ENCODE measurements around the gene NUDT1. TPM values are rescaled to one million over a fixed set of nuclear protein-coding genes. Genes with fewer than 3 reads are reported as not detected.
"Not testable (repeated sequence)": the region's sequence is repeated elsewhere in the genome, so short reads cannot be mapped to it uniquely, and the experiment has no call there.

Gene NUDT1
- polyA plus RNA-seq, 3 donors = 11.7 to 26.1 (median 17.9) TPM

- no peak overlapping the region for H3K27ac ChIP-seq (ENCODE audit: low read depth, low read length)
- WGBS, 3 donors = 91 to 93% (median 93%) methylated on average over 33 of the region's 33 CpGs
Observed at GRCh38 chr7:2255145-2256139, 13.4 kb downstream of the NUDT1 start.

- no peak overlapping the region for H3K27ac ChIP-seq (ENCODE audit: low read depth, low read length)
- WGBS, 3 donors = 95 to 97% (median 96%) methylated on average over 44 of the region's 44 CpGs
Observed at GRCh38 chr7:2256306-2257045, 14.4 kb downstream of the NUDT1 start.

DNA sequence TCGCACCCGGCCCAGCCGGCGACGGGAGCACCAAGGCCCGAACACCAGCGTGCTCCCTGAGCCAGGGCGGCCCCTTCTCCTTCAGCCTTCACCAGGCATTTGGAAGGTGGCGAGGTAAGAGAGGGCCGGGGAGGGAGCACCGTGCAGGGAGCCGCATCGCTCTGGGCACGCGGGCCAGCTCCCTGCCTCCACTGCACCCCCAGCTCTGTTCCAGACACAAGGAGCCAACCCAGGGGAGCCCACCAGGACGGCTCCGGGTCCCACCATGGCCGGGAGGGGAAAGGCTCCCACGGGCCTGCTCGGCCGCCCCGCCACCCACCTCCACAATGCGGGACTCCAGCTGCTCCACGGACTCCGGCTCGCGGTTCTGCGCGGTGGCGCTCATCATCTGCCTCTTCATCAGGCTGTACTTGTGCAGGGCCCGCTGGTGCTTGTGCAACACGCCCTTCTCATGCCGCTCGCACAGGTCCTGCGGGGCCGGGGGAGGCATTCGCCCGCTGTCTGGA, 15.1 kb downstream of the NUDT1 start:
- no peak overlapping the region for H3K27ac ChIP-seq (ENCODE audit: low read depth, low read length)
- WGBS, 3 donors = 94 to 97% (median 97%) methylated on average over 34 to 38 of the region's 38 CpGs

DNA sequence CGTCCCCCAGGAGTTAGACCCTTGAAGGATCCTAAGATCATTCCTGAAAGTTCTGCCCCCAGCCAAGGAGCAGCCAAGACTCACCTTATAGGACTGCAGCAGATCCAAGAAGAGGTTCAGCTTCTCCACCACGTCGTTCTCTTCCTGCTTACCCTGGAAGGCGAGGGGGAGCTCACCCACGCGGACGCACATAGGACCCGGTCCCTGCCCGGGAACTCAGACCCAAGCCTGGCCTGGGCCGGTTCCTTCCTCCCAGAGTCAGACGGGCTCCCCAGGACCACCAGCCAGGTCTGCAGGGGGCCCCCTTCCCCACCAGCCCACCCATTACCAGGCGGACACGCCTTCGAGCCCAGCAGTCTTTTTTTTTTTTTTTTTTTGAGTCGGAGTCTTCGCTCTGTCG, 15.6 kb downstream of the NUDT1 start:
- WGBS, 3 donors = 94% methylated on average over 12 to 17 of the region's 17 CpGs

DNA sequence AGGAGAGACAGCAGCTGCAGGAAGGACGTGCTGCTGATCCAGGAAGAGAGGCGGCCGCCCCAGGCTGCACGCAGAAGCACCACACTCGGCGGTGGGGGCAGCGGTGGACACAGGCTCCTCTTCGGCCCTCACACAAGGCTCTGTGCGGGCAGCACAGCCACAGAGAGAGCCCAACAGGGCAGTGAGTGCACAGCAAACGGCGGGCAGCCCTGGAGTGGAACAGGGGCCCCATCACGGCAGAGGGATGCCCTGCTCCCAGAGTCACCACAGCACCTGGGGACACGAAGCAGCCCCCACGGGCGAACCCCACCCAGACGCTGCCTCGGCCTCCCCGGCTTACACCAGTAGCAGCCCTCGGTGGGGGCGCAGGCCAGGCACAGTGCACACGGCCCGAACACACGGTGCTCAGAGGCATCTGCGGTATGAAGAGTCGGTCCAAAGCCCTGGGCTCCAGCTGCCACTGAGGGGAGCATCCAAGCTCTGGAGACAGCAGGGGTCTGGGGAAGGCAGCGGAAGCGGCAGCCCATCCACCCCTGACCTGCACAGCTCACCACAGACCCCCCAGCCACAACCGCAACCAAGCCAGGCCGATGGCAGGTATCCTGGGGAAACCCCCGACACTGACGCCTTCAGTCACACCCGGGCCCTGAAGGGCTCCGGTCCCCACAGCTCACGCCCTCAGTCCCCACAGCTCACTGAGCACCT, 16.8 kb downstream of the NUDT1 start:
- 93 to 95% (median 94%) methylated on average over 30 to 34 of the region's 34 CpGs for WGBS, 3 donors

More for the DNA sequence above, 15.6 kb downstream of the NUDT1 start:
- no peak overlapping the region for H3K27ac ChIP-seq (ENCODE audit: low read depth, low read length)

GRCh38 chr7:2259480-2259879, 17.5 kb downstream of the NUDT1 start:
- no peak overlapping the region for H3K27ac ChIP-seq (ENCODE audit: low read depth, low read length)
- WGBS, 3 donors = 85 to 92% (median 92%) methylated on average over 9 of the region's 9 CpGs

More for the DNA sequence above, 16.8 kb downstream of the NUDT1 start:
- no peak overlapping the region for H3K27ac ChIP-seq (ENCODE audit: low read depth, low read length)

DNA sequence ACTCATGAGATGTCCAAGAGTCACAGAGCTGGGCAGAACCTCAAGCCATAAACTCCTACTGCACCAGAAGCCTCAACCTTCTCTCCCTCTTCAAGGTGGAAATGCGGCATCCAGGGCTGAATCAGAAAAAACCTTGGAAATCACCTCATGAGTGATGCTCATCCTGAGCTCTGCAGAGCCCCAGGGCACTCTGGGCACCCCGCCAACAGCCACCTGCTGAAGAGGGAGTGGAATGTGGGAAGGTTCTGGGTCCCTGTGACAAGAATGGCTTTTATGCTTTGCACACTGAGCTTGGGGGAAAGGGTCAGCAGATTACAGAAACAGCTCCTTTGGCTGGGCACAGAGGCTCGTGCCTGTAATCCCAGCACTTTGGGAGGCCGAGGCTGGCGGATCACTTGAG, 18.8 kb downstream of the NUDT1 start:
- 64 to 95% (median 89%) methylated on average over 5 of the region's 5 CpGs for WGBS, 3 donors
- no peak overlapping the region for H3K27ac ChIP-seq (ENCODE audit: low read depth, low read length)

GRCh38 chr7:2261611-2262010, 19.6 kb downstream of the NUDT1 start:
- WGBS, 3 donors = 55 to 84% (median 69%) methylated on average over 14 of the region's 14 CpGs
- no peak overlapping the region for H3K27ac ChIP-seq (ENCODE audit: low read depth, low read length)

GRCh38 chr7:2263176-2263575, 21.1 kb downstream of the NUDT1 start:
- WGBS, 3 donors = 91 to 95% (median 92%) methylated on average over 18 of the region's 18 CpGs
- H3K27ac ChIP-seq (ENCODE audit: low read depth, low read length) = no peak overlapping the region

DNA sequence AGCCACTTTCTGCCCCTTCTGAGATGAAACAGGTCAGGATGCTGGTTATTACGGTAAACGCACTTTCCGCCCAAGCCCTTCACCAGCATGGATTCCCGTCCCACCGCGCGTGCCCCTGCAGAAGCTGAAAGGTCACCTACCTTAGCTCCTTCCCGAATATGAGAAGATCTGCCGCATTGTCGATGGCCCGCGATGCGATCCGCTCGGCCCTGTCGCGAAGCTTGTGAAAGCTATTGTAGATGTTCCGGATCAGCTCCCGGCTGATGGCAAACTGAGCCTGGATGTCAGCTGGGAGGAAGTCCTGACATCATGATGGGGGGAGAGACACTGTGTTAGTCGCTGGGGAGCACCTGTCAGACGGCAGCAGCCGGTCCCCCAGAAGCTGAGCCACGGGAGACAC, 22.1 kb downstream of the NUDT1 start:
- H3K27ac ChIP-seq (ENCODE audit: low read depth, low read length) = no peak overlapping the region
- WGBS, 3 donors = 96 to 98% (median 97%) methylated on average over 23 of the region's 23 CpGs

- no peak overlapping the region for H3K27ac ChIP-seq (ENCODE audit: low read depth, low read length)
- WGBS, 3 donors = 73 to 83% (median 80%) methylated on average over 10 of the region's 10 CpGs
Observed at GRCh38 chr7:2266911-2267310, 24.9 kb downstream of the NUDT1 start.

GRCh38 chr7:2269089-2269990, 27.3 kb downstream of the NUDT1 start:
- not testable (repeated sequence) for H3K27ac ChIP-seq (ENCODE audit: low read depth, low read length)
- 64 to 75% (median 72%) methylated on average over 11 to 13 of the region's 18 CpGs for WGBS, 3 donors

- 86 to 93% (median 92%) methylated on average over 10 of the region's 10 CpGs for WGBS, 3 donors
- no peak overlapping the region for H3K27ac ChIP-seq (ENCODE audit: low read depth, low read length)
Observed at GRCh38 chr7:2269991-2270460, 28.0 kb downstream of the NUDT1 start.

GRCh38 chr7:2270495-2270894, 28.5 kb downstream of the NUDT1 start:
- WGBS, 3 donors = 79 to 89% (median 84%) methylated on average over 8 of the region's 8 CpGs
- no peak overlapping the region for H3K27ac ChIP-seq (ENCODE audit: low read depth, low read length)

DNA sequence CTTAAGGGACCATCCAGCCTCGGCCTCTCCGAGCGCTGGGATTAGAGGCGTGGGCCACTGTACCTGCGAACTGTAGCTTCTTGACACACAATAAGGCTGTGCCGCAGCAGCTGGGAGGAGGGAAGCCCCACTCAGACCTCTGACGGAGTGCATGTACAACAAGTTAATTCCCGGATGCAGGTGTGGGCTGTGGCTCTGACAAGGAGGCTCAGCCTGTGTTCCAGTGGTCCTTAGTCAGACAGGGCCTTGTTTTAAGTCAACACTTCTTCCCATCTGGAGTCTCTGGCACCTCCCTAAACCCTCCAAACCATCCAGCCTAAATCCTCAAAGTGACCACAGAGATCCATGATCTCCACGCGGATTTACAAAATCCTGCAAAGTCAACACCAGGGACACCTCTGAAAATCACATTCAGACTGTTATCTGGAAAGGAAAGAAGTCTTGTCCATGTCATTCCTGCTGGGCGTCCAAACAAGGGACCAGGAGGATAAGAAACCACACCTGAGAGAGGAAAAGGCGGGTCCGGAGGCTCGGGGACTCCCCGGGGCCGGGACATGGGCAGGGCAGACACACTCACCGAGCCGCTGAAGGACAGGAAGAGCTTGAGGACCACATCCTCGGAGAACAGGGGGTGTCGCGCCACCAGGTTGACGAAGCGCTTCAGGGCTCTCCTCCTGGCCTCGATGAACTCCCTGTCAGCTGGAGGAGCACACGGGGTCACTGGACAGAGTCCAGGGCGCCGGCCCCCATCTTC, 29.4 kb downstream of the NUDT1 start:
- 74 to 80% (median 80%) methylated on average over 27 of the region's 27 CpGs for WGBS, 3 donors
- no peak overlapping the region for H3K27ac ChIP-seq (ENCODE audit: low read depth, low read length)

DNA sequence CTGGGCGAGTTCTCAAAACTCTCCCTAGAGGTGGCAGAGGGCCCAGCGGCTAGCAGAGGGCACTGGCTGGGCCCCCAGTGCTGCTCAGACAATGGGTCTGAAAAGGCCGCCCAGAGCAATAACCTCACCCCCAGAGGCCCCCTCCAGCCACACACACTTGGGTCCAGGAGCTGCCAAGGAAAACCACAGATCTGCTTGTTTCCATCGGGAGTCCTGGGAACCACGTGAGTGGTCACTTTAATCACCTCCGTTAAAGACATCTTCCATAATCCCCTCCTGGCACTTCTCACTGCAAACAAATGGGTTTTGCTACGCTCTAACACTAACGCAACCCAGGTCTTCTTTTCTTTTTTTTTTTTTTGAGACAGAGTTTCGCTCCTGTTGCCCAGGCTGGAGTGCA, 30.0 kb downstream of the NUDT1 start:
- 78 to 87% (median 84%) methylated on average over 9 of the region's 9 CpGs for WGBS, 3 donors

GRCh38 chr7:2273866-2274265, 31.8 kb downstream of the NUDT1 start:
- no peak overlapping the region for H3K27ac ChIP-seq (ENCODE audit: low read depth, low read length)
- 96 to 97% (median 97%) methylated on average over 18 to 20 of the region's 20 CpGs for WGBS, 3 donors

More for the DNA sequence above, 30.0 kb downstream of the NUDT1 start:
- H3K27ac ChIP-seq (ENCODE audit: low read depth, low read length) = no peak overlapping the region
